Central memory CD8-positive, alpha-beta T cell (primary cell): ENCODE results near the gene AHNAK2.
"Not testable (repeated sequence)": the region's sequence is repeated elsewhere in the genome, so short reads cannot be mapped to it uniquely, and the experiment has no call there.

Experiments used
- ATAC-seq: fragments of 150-1000 bp; cut with Tn5 transposase; replicated peaks from 2 replicates; pipeline ENCODE4 v1.10.0; 2022; ENCODE audit warnings: mild to moderate bottlenecking, moderate FRiP score, moderate number of reproducible peaks; ENCODE audit not compliant: poor library complexity, severe bottlenecking; ENCODE audit errors: extremely low read depth
- DNase-seq, 2 donors: peaks; one replicate each; pipeline ENCODE4 v3.0.0; 2021; ENCODE audit warnings: low spot score in 2 of 2
- H3K27ac Mint-ChIP-seq: one replicate; pipeline ENCODE4 v1.8.0; 2022; ENCODE audit warnings: low read depth, mild to moderate bottlenecking, moderate library complexity, mixed read lengths
- H3K27me3 Mint-ChIP-seq: one replicate; pipeline ENCODE4 v1.8.0; 2022; ENCODE audit warnings: mixed read lengths
- H3K36me3 Mint-ChIP-seq: one replicate; pipeline ENCODE4 v1.8.0; 2022; ENCODE audit warnings: mild to moderate bottlenecking, moderate library complexity, mixed read lengths; ENCODE audit not compliant: insufficient read depth
- H3K4me1 Mint-ChIP-seq: one replicate; pipeline ENCODE4 v1.8.0; 2022; ENCODE audit warnings: mixed read lengths
- H3K4me3 Mint-ChIP-seq: one replicate; pipeline ENCODE4 v1.8.0; 2022; ENCODE audit warnings: mild to moderate bottlenecking, moderate library complexity, mixed read lengths
- H3K9me3 Mint-ChIP-seq: one replicate; pipeline ENCODE4 v1.8.0; 2022; ENCODE audit warnings: mixed read lengths

Gene AHNAK2

GRCh38 chr14:104924421-104925213, 53.6 kb downstream of the AHNAK2 start, which contains the start of gene PLD4:
Gene PLD4 (plus strand): TSS chr14:104924879. CDS start chr14:104927141, 2,262 bp downstream.
- Mint-ChIP-seq H3K4me3 (no peak within 1 kb of the TSS), H3K9me3 (no peaks in the 10 kb centered on the region), H3K27ac (no peak within 1 kb of the TSS), H3K36me3 (no peaks in the 10 kb centered on the region), H3K27me3 (peaks cover 24% of the 10 kb centered on the region), H3K4me1 (no peaks in the 10 kb centered on the region)
- ATAC-seq (no peak), DNase-seq (no peak)

DNA sequence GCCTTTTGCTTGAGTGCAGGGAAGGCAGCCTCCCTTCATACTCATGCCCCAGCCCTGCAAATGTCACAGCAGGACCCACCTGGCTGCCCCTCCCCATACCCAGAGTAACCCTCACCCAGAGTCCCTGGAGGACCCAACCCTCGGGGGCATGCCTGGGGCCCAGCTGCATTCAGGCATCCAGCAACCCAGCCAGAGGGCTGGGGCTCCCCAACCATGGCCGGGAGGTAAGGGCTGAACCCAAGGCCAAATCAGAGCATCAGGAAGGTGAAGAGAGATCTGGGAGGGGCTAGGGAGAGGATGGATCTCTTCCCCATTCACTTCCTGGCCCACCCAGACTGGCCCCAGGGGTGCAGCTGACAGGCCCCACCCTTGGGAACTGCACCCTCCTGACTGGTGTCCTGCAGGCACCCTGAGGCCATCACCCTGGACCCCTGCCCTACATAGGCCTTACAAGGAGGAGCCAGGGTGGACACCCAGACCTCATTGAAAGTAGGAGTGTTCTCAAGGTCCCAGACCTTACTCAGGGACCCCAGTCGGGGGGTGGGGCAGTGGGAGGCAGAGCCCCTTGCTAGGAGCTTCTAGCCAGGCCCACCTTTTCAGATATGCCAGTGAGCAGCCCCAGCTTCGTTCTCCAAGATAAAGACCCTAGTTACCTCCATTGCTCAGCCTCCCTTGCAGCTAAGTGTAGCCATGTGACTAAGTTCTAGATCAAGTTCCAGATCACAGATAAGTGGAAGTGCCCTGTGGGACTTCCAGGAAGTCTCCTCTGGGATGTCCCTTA, 54.3 kb downstream of the AHNAK2 start:
- Mint-ChIP-seq H3K4me1 (no peaks in the 10 kb centered on the region), H3K4me3 (no peak overlapping the region), H3K9me3 (no peaks in the 10 kb centered on the region), H3K27me3 (peaks cover 27% of the 10 kb centered on the region), H3K36me3 (no peaks in the 10 kb centered on the region), H3K27ac (no peak overlapping the region)
- DNase-seq, result no peak
- ATAC-seq, result no peak

- H3K4me3 Mint-ChIP-seq, result no peak overlapping the region
- H3K9me3 Mint-ChIP-seq, result no peaks in the 10 kb centered on the region
- H3K27me3 Mint-ChIP-seq, result peaks cover 33% of the 10 kb centered on the region
- ATAC-seq (no peak), DNase-seq (no peak)
- no peaks in the 10 kb centered on the region for H3K4me1 Mint-ChIP-seq
- H3K27ac Mint-ChIP-seq, result no peak overlapping the region
- H3K36me3 Mint-ChIP-seq, result no peaks in the 10 kb centered on the region
Measured at GRCh38 chr14:104919993-104920315, 58.2 kb downstream of the AHNAK2 start.

- not testable (repeated sequence) for ATAC-seq, H3K36me3 Mint-ChIP-seq, H3K27ac Mint-ChIP-seq, H3K4me1 Mint-ChIP-seq, H3K4me3 Mint-ChIP-seq, H3K9me3 Mint-ChIP-seq, DNase-seq
- peaks cover 38% of the 10 kb centered on the region for H3K27me3 Mint-ChIP-seq
Measured at GRCh38 chr14:104919152-104919992, 58.8 kb downstream of the AHNAK2 start.

GRCh38 chr14:104917993-104918392, 60.2 kb downstream of the AHNAK2 start:
- Mint-ChIP-seq H3K27me3 (peaks cover 52% of the 10 kb centered on the region), H3K4me1 (no peaks in the 10 kb centered on the region), H3K36me3 (no peaks in the 10 kb centered on the region), H3K4me3 (no peak overlapping the region), H3K9me3 (no peaks in the 10 kb centered on the region), H3K27ac (no peak overlapping the region)
- DNase-seq (no peak), ATAC-seq (no peak)

DNA sequence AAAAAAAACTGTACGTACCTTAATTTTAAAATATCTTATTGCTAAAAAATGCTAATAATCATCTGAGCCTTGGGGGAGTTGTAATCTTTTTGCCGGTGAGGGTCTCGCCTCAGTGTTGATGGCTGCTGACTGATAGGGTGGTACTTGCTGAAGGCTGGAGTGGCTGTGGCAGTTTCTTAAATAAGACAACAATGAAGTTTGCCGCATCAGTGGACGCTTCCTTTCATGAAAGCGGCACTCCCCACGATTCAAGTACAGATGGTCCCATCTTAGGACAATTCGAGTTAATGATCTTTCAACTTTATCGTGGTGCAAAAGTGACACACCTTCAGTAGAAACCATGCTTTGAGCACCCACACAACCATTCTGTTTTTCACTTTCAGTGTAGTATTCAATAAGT, 61.1 kb downstream of the AHNAK2 start:
- DNase-seq (no peak), ATAC-seq (no peak)
- H3K9me3 Mint-ChIP-seq, result no peaks in the 10 kb centered on the region
- H3K27me3 Mint-ChIP-seq, result peaks cover 56% of the 10 kb centered on the region
- no peak overlapping the region for H3K27ac Mint-ChIP-seq
- no peaks in the 10 kb centered on the region for H3K4me1 Mint-ChIP-seq
- H3K4me3 Mint-ChIP-seq, result no peak overlapping the region
- H3K36me3 Mint-ChIP-seq, result no peaks in the 10 kb centered on the region

- no peaks in the 10 kb centered on the region for H3K4me1 Mint-ChIP-seq
Measured at GRCh38 chr14:104913435-104913834, 64.7 kb downstream of the AHNAK2 start.

GRCh38 chr14:104912053-104912452, 66.1 kb downstream of the AHNAK2 start:
- ATAC-seq, result no peak
- peaks cover 76% of the 10 kb centered on the region for H3K27me3 Mint-ChIP-seq
- H3K4me1 Mint-ChIP-seq, result no peaks in the 10 kb centered on the region
- no peak for DNase-seq
- H3K27ac Mint-ChIP-seq, result no peak overlapping the region
- H3K4me3 Mint-ChIP-seq, result no peak overlapping the region
- no peaks in the 10 kb centered on the region for H3K9me3 Mint-ChIP-seq
- no peaks in the 10 kb centered on the region for H3K36me3 Mint-ChIP-seq

More at GRCh38 chr14:104913435-104913834, 64.7 kb downstream of the AHNAK2 start:
- H3K27ac Mint-ChIP-seq, result no peak overlapping the region
- no peaks in the 10 kb centered on the region for H3K9me3 Mint-ChIP-seq
- ATAC-seq (no peak), DNase-seq (no peak)
- H3K36me3 Mint-ChIP-seq, result no peaks in the 10 kb centered on the region
- peaks cover 62% of the 10 kb centered on the region for H3K27me3 Mint-ChIP-seq
- H3K4me3 Mint-ChIP-seq, result no peak overlapping the region

DNA sequence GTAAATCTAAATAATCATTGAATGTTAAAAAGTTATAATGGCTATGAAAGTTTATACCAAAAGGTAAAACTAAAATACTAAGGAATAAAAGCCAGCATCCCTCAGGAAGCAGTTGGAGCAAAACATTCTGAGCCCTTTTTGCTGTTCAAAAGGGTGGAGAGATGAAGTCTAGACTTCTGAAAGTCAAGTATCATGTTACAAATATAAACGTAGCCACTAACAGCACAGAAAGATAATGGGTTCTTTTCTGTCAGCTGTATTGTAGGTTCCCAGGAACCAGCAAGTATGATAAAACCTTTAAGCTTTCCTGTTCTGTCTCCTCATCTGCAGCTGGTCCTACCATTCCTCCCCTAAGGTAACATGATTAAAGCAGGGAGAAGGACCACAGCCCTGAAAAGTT, 69.9 kb downstream of the AHNAK2 start:
- H3K27me3 Mint-ChIP-seq, result peaks cover 71% of the 10 kb centered on the region
- no peak for ATAC-seq
- H3K36me3 Mint-ChIP-seq, result no peaks in the 10 kb centered on the region

DNA sequence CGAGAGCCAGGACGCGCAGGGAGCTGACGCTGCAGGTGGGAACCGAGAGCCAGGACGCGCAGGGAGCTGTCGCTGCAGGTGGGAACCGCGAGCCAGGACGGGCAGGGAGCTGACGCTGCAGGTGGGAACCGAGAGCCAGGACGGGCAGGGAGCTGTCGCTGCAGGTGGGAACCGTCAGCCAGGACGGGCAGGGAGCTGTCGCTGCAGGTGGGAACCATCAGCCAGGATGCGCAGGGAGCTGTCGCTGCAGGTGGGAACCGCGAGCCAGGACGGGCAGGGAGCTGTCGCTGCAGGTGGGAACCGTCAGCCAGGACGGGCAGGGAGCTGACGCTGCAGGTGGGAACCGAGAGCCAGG, 72.6 kb downstream of the AHNAK2 start:
- not testable (repeated sequence) for H3K4me1 Mint-ChIP-seq, DNase-seq, ATAC-seq, H3K9me3 Mint-ChIP-seq, H3K27ac Mint-ChIP-seq, H3K36me3 Mint-ChIP-seq, H3K4me3 Mint-ChIP-seq
- H3K27me3 Mint-ChIP-seq, result peaks cover 53% of the 10 kb centered on the region

More for the DNA sequence above, 69.9 kb downstream of the AHNAK2 start:
- no peak overlapping the region for H3K27ac Mint-ChIP-seq
- DNase-seq, result no peak
- no peak overlapping the region for H3K4me3 Mint-ChIP-seq
- no peaks in the 10 kb centered on the region for H3K4me1 Mint-ChIP-seq
- H3K9me3 Mint-ChIP-seq, result no peaks in the 10 kb centered on the region

DNA sequence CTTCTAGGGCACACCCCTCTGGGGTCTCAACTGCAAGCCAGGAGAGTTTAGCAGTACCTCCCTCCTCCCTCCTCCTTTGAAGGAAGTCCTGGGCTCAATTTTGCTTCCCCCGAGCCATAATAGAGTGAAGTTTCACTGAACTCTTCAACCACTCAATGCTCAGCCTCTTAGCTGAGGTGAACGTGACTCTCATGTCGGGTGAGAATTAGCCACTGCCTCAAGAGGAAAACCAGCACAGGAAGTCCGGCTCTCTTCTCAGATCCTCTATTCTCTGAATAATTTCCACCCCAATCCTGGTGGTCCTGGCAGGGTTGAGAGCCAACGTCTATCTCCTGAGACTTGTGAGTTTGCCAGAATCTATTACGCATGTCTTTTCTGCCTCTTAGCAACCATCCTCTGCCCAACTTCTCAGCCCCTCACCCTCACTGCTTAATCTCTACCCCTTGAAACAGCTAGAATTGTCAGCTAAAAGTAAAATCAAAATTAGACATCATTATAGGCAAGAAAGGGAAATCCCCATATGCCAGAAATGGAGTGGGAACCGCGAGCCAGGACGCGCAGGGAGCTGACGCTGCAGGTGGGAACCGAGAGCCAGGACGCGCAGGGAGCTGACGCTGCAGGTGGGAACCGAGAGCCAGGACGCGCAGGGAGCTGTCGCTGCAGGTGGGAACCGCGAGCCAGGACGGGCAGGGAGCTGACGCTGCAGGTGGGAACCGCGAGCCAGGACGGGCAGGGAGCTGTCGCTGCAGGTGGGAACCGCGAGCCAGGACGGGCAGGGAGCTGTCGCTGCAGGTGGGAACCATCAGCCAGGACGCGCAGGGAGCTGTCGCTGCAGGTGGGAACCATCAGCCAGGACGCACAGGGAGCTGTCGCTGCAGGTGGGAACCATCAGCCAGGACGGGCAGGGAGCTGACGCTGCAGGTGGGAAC, 73.3 kb downstream of the AHNAK2 start:
- H3K9me3 Mint-ChIP-seq, H3K27ac Mint-ChIP-seq, DNase-seq, ATAC-seq, H3K36me3 Mint-ChIP-seq, H3K4me3 Mint-ChIP-seq, H3K4me1 Mint-ChIP-seq: not testable (repeated sequence)
- peaks cover 47% of the 10 kb centered on the region for H3K27me3 Mint-ChIP-seq

DNA sequence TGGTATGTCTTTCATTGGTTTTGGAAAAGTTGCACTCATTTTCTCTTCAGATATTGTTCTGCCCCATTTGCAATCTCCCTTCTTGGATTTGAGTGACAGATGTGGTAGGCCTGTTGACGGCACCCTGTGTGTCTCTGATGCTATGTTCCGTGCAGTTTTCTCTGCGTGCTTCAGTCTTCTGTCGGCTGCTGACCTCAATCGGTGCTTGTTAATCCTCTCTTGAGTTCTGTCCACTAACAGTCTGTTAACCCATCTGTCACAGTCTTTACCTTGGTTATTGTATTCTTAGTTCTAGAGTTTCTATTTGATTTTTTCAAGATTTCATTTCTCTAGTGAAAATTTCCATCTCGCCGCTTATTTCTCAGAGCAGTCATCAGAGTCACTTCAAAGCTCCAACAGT, 74.2 kb downstream of the AHNAK2 start:
- H3K9me3 Mint-ChIP-seq, result no peaks in the 10 kb centered on the region
- no peak for DNase-seq
- no peaks in the 10 kb centered on the region for H3K36me3 Mint-ChIP-seq
- H3K4me3 Mint-ChIP-seq, result no peak overlapping the region
- no peak overlapping the region for H3K27ac Mint-ChIP-seq
- H3K27me3 Mint-ChIP-seq, result peaks cover 41% of the 10 kb centered on the region
- ATAC-seq, result no peak
- no peaks in the 10 kb centered on the region for H3K4me1 Mint-ChIP-seq
